WTC11 (cell line): ENCODE results near the gene FAM111B. TPM values are rescaled to one million over a fixed set of nuclear protein-coding genes. Genes with fewer than 3 reads are reported as not detected.

Experiments used
- ATAC-seq: fragments of 200-7000 bp; cut with Tn5 transposase; 2 replicates; pipeline ENCODE4 v1.10.0; 2021; ENCODE audit warnings: mild to moderate bottlenecking, moderate library complexity
- CTCF ChIA-PET: fragments of 300-600 bp; sonication (Branson Sonifier 250); formaldehyde crosslinking; loops from one replicate; lab custom pipeline; 2021; ENCODE audit warnings: antibody characterized with exemption; lab: Charles Lee
- POLR2A ChIA-PET: fragments of 350-600 bp; sonication (Branson Sonifier 250); formaldehyde crosslinking; loops from one replicate; lab custom pipeline; 2021; ENCODE audit warnings: antibody characterized with exemption; lab: Charles Lee
- DNase-seq: peaks from one replicate; pipeline ENCODE4 v3.0.0; 2021; ENCODE audit warnings: low spot score
- H3K27ac Mint-ChIP-seq: 2 replicates; pipeline ENCODE4 v1.8.0; 2021; ENCODE audit warnings: mixed read lengths
- H3K27me3 Mint-ChIP-seq: 2 replicates; pipeline ENCODE4 v1.8.0; 2021; ENCODE audit warnings: low read depth, mild to moderate bottlenecking, moderate library complexity, mixed read lengths
- H3K36me3 Mint-ChIP-seq: 2 replicates; pipeline ENCODE4 v1.8.0; 2021; ENCODE audit warnings: mixed read lengths
- H3K4me1 Mint-ChIP-seq: 2 replicates; pipeline ENCODE4 v1.8.0; 2022; ENCODE audit warnings: mixed read lengths
- H3K4me3 Mint-ChIP-seq: 2 replicates; pipeline ENCODE4 v1.8.0; 2021; ENCODE audit warnings: mild to moderate bottlenecking, moderate library complexity, mixed read lengths
- H3K9me3 Mint-ChIP-seq: 2 replicates; pipeline ENCODE4 v1.8.0; 2021; ENCODE audit warnings: mixed read lengths
- ATF1 ChIP-seq: sonication (generic); formaldehyde crosslinking; IDR thresholded peaks from 2 replicates; pipeline ENCODE4 v1.8.1; 2023; ENCODE audit warnings: mild to moderate bottlenecking, moderate library complexity, missing genetic modification reagents
- ATF2 ChIP-seq: sonication (generic); formaldehyde crosslinking; IDR thresholded peaks from 2 replicates; pipeline ENCODE4 v1.8.1; 2022; ENCODE audit warnings: low read depth, missing genetic modification reagents, borderline replicate concordance
- CBFB ChIP-seq: sonication (generic); formaldehyde crosslinking; IDR thresholded peaks from 2 replicates; pipeline ENCODE4 v1.8.1; 2022; ENCODE audit warnings: mild to moderate bottlenecking, low read depth, missing genetic modification reagents
- CDX4 ChIP-seq: fragments of 250-450 bp; sonication (Bioruptor Pico); IDR thresholded peaks from 2 replicates; pipeline ENCODE4 v1.9.0; 2021; ENCODE audit warnings: moderate library complexity, mild to moderate bottlenecking, inconsistent platforms, borderline replicate concordance
- CREB1 ChIP-seq: sonication (generic); formaldehyde crosslinking; IDR thresholded peaks from 2 replicates; pipeline ENCODE4 v1.8.0; 2023; ENCODE audit warnings: mild to moderate bottlenecking, missing genetic modification reagents
- FOXJ3 ChIP-seq: sonication (generic); formaldehyde crosslinking; IDR thresholded peaks from 2 replicates; pipeline ENCODE4 v1.9.0; 2021; ENCODE audit warnings: missing genetic modification reagents, mild to moderate bottlenecking, borderline replicate concordance
- HMGA2 ChIP-seq: fragments of 250-450 bp; sonication (Bioruptor Pico); IDR thresholded peaks from 2 replicates; pipeline ENCODE4 v1.4.0; 2021; ENCODE audit warnings: mild to moderate bottlenecking, moderate library complexity
- IRF2 ChIP-seq: sonication (generic); formaldehyde crosslinking; IDR thresholded peaks from 2 replicates; pipeline ENCODE4 v1.8.0; 2022; ENCODE audit warnings: low read depth, missing genetic modification reagents, borderline replicate concordance
- MXD4 ChIP-seq: fragments of 250-450 bp; sonication (Bioruptor Pico); IDR thresholded peaks from 2 replicates; pipeline ENCODE4 v1.8.0; 2021; ENCODE audit warnings: mild to moderate bottlenecking, moderate library complexity, borderline replicate concordance
- NR2C2 ChIP-seq: sonication (generic); formaldehyde crosslinking; IDR thresholded peaks from 2 replicates; pipeline ENCODE4 v1.8.0; 2022; ENCODE audit warnings: mild to moderate bottlenecking, missing genetic modification reagents
- PRDM15 ChIP-seq: sonication (generic); formaldehyde crosslinking; IDR thresholded peaks from 2 replicates; pipeline ENCODE4 v1.8.0; 2022; ENCODE audit warnings: missing genetic modification reagents
- SP1 ChIP-seq: sonication (generic); formaldehyde crosslinking; conservative IDR thresholded peaks from 2 replicates; pipeline ENCODE4 v1.8.1; 2022; ENCODE audit warnings: missing genetic modification reagents
- TEAD4 ChIP-seq: sonication (generic); formaldehyde crosslinking; IDR thresholded peaks from 2 replicates; pipeline ENCODE4 v1.8.0; 2022; ENCODE audit warnings: mild to moderate bottlenecking, missing genetic modification reagents
- ZBTB21 ChIP-seq: sonication (generic); formaldehyde crosslinking; IDR thresholded peaks from 2 replicates; pipeline ENCODE4 v1.8.1; 2023; ENCODE audit warnings: mild to moderate bottlenecking, missing genetic modification reagents, borderline replicate concordance
- ZNF219 ChIP-seq: sonication (generic); formaldehyde crosslinking; IDR thresholded peaks from 2 replicates; pipeline ENCODE4 v1.8.0; 2023; ENCODE audit warnings: missing genetic modification reagents, mild to moderate bottlenecking, borderline replicate concordance
- ZNF232 ChIP-seq: sonication (generic); formaldehyde crosslinking; IDR thresholded peaks from 2 replicates; pipeline ENCODE4 v1.8.0; 2022; ENCODE audit warnings: mild to moderate bottlenecking, missing genetic modification reagents
- ZNF317 ChIP-seq: sonication (generic); formaldehyde crosslinking; IDR thresholded peaks from 2 replicates; pipeline ENCODE4 v1.8.1; 2023; ENCODE audit warnings: low read depth, mild to moderate bottlenecking, moderate library complexity, missing genetic modification reagents, borderline replicate concordance
- ZNF416 ChIP-seq: fragments of 250-450 bp; sonication (Bioruptor Pico); IDR thresholded peaks from 2 replicates; pipeline ENCODE4 v1.9.0; 2021; ENCODE audit warnings: mild to moderate bottlenecking, inconsistent platforms
- ZNF532 ChIP-seq: fragments of 250-450 bp; sonication (Bioruptor Pico); IDR thresholded peaks from 2 replicates; pipeline ENCODE4 v1.9.0; 2021; ENCODE audit warnings: mild to moderate bottlenecking, borderline replicate concordance
- ZNF671 ChIP-seq: fragments of 250-450 bp; sonication (Bioruptor Pico); IDR thresholded peaks from 2 replicates; pipeline ENCODE4 v1.8.0; 2021; ENCODE audit warnings: mild to moderate bottlenecking
- total RNA-seq: library from RNA; stranded (reverse); gene quantifications from 3 replicates; pipeline ENCODE4 v1.2.3, GENCODE V29; 2021
- TF ChIP-seq, protein P1 (sequence below): fragments of 250-450 bp; sonication (Bioruptor Pico); IDR thresholded peaks from 2 replicates; pipeline ENCODE4 v1.8.0; 2021; ENCODE audit warnings: mild to moderate bottlenecking
- TF ChIP-seq, protein P2 (sequence below): sonication (generic); formaldehyde crosslinking; IDR thresholded peaks from 2 replicates; pipeline ENCODE4 v1.8.0; 2022; ENCODE audit warnings: mild to moderate bottlenecking, missing genetic modification reagents

FAM111B gene
- total RNA-seq, 1 experiment from 2014 or later, result 25.5 TPM

GRCh38 chr11:59117774-59118173 is 10.7 kb downstream of the FAM111B start:
- DNase-seq, result no peak
- no peak overlapping the region for H3K4me3 Mint-ChIP-seq
- TF ChIP-seq ZNF232 (CRISPR knock-in tag) (no peak), ATF2 (CRISPR knock-in tag) (no peak), CBFB (CRISPR knock-in tag) (no peak), ZNF219 (CRISPR knock-in tag) (no peak), IRF2 (CRISPR knock-in tag) (no peak), ZNF671 (CRISPR knock-in tag) (no peak), PRDM15 (CRISPR knock-in tag) (no peak)
- TF ChIP-seq, protein P1, sequence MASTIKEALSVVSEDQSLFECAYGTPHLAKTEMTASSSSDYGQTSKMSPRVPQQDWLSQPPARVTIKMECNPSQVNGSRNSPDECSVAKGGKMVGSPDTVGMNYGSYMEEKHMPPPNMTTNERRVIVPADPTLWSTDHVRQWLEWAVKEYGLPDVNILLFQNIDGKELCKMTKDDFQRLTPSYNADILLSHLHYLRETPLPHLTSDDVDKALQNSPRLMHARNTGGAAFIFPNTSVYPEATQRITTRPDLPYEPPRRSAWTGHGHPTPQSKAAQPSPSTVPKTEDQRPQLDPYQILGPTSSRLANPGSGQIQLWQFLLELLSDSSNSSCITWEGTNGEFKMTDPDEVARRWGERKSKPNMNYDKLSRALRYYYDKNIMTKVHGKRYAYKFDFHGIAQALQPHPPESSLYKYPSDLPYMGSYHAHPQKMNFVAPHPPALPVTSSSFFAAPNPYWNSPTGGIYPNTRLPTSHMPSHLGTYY (CRISPR knock-in tag), result no peak
- no peak for ATAC-seq
- H3K27ac Mint-ChIP-seq, result no peak overlapping the region
- ChIA-PET POLR2A (no interaction called here), CTCF (no interaction called here)
- H3K36me3 Mint-ChIP-seq, result peaks cover 89% of the 10 kb centered on the region
- no peaks in the 10 kb centered on the region for H3K27me3 Mint-ChIP-seq
- H3K9me3 Mint-ChIP-seq, result peaks cover 50% of the 10 kb centered on the region
- H3K4me1 Mint-ChIP-seq, result no peaks in the 10 kb centered on the region

- POLR2A ChIA-PET, result no interaction called here
- ATAC-seq, result no peak
- no peak for DNase-seq
- CTCF ChIA-PET, result interaction anchor here (1.5 to 2.1 kb wide), 3 partner anchors 16 to 61 kb away, joined by 6 to 9 read pairs (median 6); no protein-coding TSS in a partner anchor
- no peak overlapping the region for H3K4me3 Mint-ChIP-seq
- H3K9me3 Mint-ChIP-seq, result peaks cover 68% of the 10 kb centered on the region
- H3K4me1 Mint-ChIP-seq, result no peaks in the 10 kb centered on the region
- H3K27me3 Mint-ChIP-seq, result peaks cover 5% of the 10 kb centered on the region; the same call in 1 of the 2 replicates
- H3K27ac Mint-ChIP-seq, result no peak overlapping the region
- H3K36me3 Mint-ChIP-seq, result peaks cover 87% of the 10 kb centered on the region
- TF ChIP-seq, protein P2, sequence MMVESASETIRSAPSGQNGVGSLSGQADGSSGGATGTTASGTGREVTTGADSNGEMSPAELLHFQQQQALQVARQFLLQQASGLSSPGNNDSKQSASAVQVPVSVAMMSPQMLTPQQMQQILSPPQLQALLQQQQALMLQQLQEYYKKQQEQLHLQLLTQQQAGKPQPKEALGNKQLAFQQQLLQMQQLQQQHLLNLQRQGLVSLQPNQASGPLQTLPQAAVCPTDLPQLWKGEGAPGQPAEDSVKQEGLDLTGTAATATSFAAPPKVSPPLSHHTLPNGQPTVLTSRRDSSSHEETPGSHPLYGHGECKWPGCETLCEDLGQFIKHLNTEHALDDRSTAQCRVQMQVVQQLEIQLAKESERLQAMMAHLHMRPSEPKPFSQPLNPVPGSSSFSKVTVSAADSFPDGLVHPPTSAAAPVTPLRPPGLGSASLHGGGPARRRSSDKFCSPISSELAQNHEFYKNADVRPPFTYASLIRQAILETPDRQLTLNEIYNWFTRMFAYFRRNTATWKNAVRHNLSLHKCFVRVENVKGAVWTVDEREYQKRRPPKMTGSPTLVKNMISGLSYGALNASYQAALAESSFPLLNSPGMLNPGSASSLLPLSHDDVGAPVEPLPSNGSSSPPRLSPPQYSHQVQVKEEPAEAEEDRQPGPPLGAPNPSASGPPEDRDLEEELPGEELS (CRISPR knock-in tag), result no peak
- TF ChIP-seq HMGA2 (CRISPR knock-in tag) (no peak), CREB1 (no peak), ZNF532 (CRISPR knock-in tag) (no peak), ATF1 (CRISPR knock-in tag) (no peak), NR2C2 (no peak), TEAD4 (CRISPR knock-in tag) (no peak), IRF2 (CRISPR knock-in tag) (no peak), SP1 (no peak), ZNF416 (CRISPR knock-in tag) (no peak), CDX4 (no peak), MXD4 (CRISPR knock-in tag) (no peak), ZNF317 (no peak), ZBTB21 (CRISPR knock-in tag) (no peak), ZNF219 (CRISPR knock-in tag) (no peak), FOXJ3 (no peak)
Measured at GRCh38 chr11:59119826-59120225, 12.8 kb downstream of the FAM111B start.
